IMR-90 (cell line): ENCODE measurements around the gene IQCC. TPM values are rescaled to one million over a fixed set of nuclear protein-coding genes. Genes with fewer than 3 reads are reported as not detected.

Experiments used
- ATAC-seq: fragments of 200-7000 bp; cut with Tn5 transposase; 2 replicates; pipeline ENCODE4 v1.9.1; 2020; ENCODE audit warnings: low read depth, mild to moderate bottlenecking, moderate library complexity
- BruUV-seq: library from RNA; stranded (reverse); fragments of 400-500 nt; replicated peaks from 2 replicates; lab custom pipeline; 2021; lab: Mats Ljungman, UMichigan
- CTCF ChIA-PET: fragments of 300-600 bp; formaldehyde crosslinking; extraction: SDS; loops from one replicate; lab custom pipeline; 2021; ENCODE audit warnings: antibody characterized with exemption; lab: Yijun Ruan, JAX
- POLR2A ChIA-PET: fragments of 300-600 bp; sonication (Branson Sonifier 250); formaldehyde crosslinking; loops from one replicate; lab custom pipeline; 2022; ENCODE audit warnings: antibody characterized with exemption; ENCODE audit not compliant: unreplicated experiment; lab: Charles Lee
- DNase-seq: peaks from one replicate; pipeline ENCODE4 v3.0.0; 2013
- H2AFZ ChIP-seq: replicated peaks from 2 replicates; pipeline ENCODE3; 2013; ENCODE audit warnings: low read length, mild to moderate bottlenecking; ENCODE audit not compliant: poor library complexity
- H2AK5ac ChIP-seq: 2 replicates; pipeline ENCODE4 v1.6.1; 2013; ENCODE audit warnings: low read depth, low read length, inconsistent platforms
- H2AK9ac ChIP-seq: replicated peaks from 2 replicates; pipeline ENCODE3; 2013; ENCODE audit warnings: mild to moderate bottlenecking, low read depth, low read length, moderate library complexity; ENCODE audit not compliant: poor library complexity
- H2BK120ac ChIP-seq: 2 replicates; pipeline ENCODE4 v1.6.1; 2013; ENCODE audit warnings: low read depth, low read length, inconsistent platforms
- H2BK15ac ChIP-seq: 3 replicates; pipeline ENCODE4 v1.6.1; 2013; ENCODE audit warnings: low read depth, low read length, inconsistent platforms
- H2BK20ac ChIP-seq: 2 replicates; pipeline ENCODE4 v1.6.1; 2013; ENCODE audit warnings: low read depth, mild to moderate bottlenecking, inconsistent platforms, low read length, moderate library complexity
- H2BK5ac ChIP-seq: 2 replicates; pipeline ENCODE4 v1.6.1; 2013; ENCODE audit warnings: mild to moderate bottlenecking, low read depth, low read length, inconsistent platforms; ENCODE audit not compliant: poor library complexity, severe bottlenecking
- H3K14ac ChIP-seq: replicated peaks from 2 replicates; pipeline ENCODE4 v1.6.1; 2013; ENCODE audit warnings: low read depth, low read length, inconsistent platforms
- H3K18ac ChIP-seq: 2 replicates; pipeline ENCODE4 v1.6.1; 2013; ENCODE audit warnings: low read depth, low read length, control low read depth
- H3K23ac ChIP-seq: 2 replicates; pipeline ENCODE4 v1.6.1; 2013; ENCODE audit warnings: low read depth, low read length, inconsistent platforms
- H3K27ac ChIP-seq: 2 replicates; pipeline ENCODE4 v1.5.1; 2013; ENCODE audit warnings: mild to moderate bottlenecking, control low read depth, low read length; ENCODE audit not compliant: insufficient read depth
- H3K27me3 ChIP-seq: 2 replicates; pipeline ENCODE4 v1.6.1; 2013; ENCODE audit warnings: low read length; ENCODE audit not compliant: control insufficient read depth, insufficient read depth
- H3K36me3 ChIP-seq: 2 replicates; pipeline ENCODE4 v1.6.1; 2013; ENCODE audit warnings: low read length, mixed read lengths; ENCODE audit not compliant: control insufficient read depth, insufficient read depth
- H3K4ac ChIP-seq: 2 replicates; pipeline ENCODE4 v1.6.1; 2013; ENCODE audit warnings: low read depth, low read length, inconsistent platforms
- H3K4me1 ChIP-seq: 2 replicates; pipeline ENCODE4 v1.6.1; 2013; ENCODE audit warnings: low read length, mixed read lengths; ENCODE audit not compliant: control insufficient read depth, insufficient read depth
- H3K4me2 ChIP-seq: 2 replicates; pipeline ENCODE4 v1.6.1; 2013; ENCODE audit warnings: low read depth, mild to moderate bottlenecking, control low read depth, low read length, moderate library complexity
- H3K4me3 ChIP-seq: 2 replicates; pipeline ENCODE4 v1.5.1; 2013; ENCODE audit warnings: low read depth, mild to moderate bottlenecking, control low read depth, low read length, moderate library complexity; ENCODE audit not compliant: insufficient read depth
- H3K56ac ChIP-seq: 2 replicates; pipeline ENCODE4 v1.6.1; 2013; ENCODE audit warnings: low read length, inconsistent platforms; ENCODE audit not compliant: insufficient read depth; ENCODE audit errors: extremely low read depth
- H3K79me1 ChIP-seq, 2 experiments: 2 replicates each; pipeline ENCODE4 v1.6.1; 2013; ENCODE audit warnings: low read length in 2 of 2, inconsistent platforms in 1 of 2, low read depth in 1 of 2
- H3K9ac ChIP-seq: 2 replicates; pipeline ENCODE4 v1.6.1; 2013; ENCODE audit warnings: low read depth, low read length, control low read depth
- H3K9me1 ChIP-seq: 2 replicates; pipeline ENCODE4 v1.6.1; 2013; ENCODE audit warnings: low read length, inconsistent platforms; ENCODE audit not compliant: insufficient read depth
- H3K9me3 ChIP-seq: 2 replicates; pipeline ENCODE4 v1.6.1; 2013; ENCODE audit warnings: low read length; ENCODE audit not compliant: control insufficient read depth, insufficient read depth
- H4K20me1 ChIP-seq: 2 replicates; pipeline ENCODE4 v1.6.1; 2013; ENCODE audit warnings: low read length, inconsistent platforms; ENCODE audit not compliant: insufficient read depth
- H4K5ac ChIP-seq: 2 replicates; pipeline ENCODE4 v1.6.1; 2013; ENCODE audit warnings: mild to moderate bottlenecking, low read depth, low read length, control low read depth
- H4K8ac ChIP-seq, 2 experiments: 2 replicates each; pipeline ENCODE4 v1.6.1; 2013; ENCODE audit warnings: low read depth in 2 of 2, low read length in 2 of 2, control low read depth in 1 of 2, inconsistent platforms in 1 of 2
- H4K91ac ChIP-seq: 2 replicates; pipeline ENCODE4 v1.6.1; 2013; ENCODE audit warnings: low read depth, low read length, inconsistent platforms; ENCODE audit not compliant: insufficient read depth
- POLR2A ChIP-seq: IDR thresholded peaks from 2 replicates; pipeline ENCODE4 v1.6.1; 2012; ENCODE audit warnings: mild to moderate bottlenecking, low read depth, low read length
- RAD21 ChIP-seq: IDR thresholded peaks from 2 replicates; pipeline ENCODE4 v1.6.1; 2012; ENCODE audit warnings: low read length, improper control_type of control experiment
- WGBS, 2 experiments: methylation state at CpG; one replicate each; pipeline versions ENCODE4 v1.1.5 to v1.1.7; 2013; ENCODE audit warnings: missing lambda C conversion rate in 2 of 2; ENCODE audit not compliant: insufficient read length in 1 of 2; ENCODE audit errors: extremely low coverage in 2 of 2; 5-methylcytosine and 5-hydroxymethylcytosine counted together
- dilution Hi-C: fragments of 300-500 bp; cut with HindIII; formaldehyde crosslinking; loops from one replicate; pipeline ENCODE4 v1.14.3; 2018; ENCODE audit warnings: low sequenced_read_pairs; ENCODE audit not compliant: unreplicated experiment
- in situ Hi-C: fragments of 300-500 bp; cut with MboI; formaldehyde crosslinking; loops from 3 replicates; pipeline ENCODE4 v1.14.3; 2019; ENCODE audit warnings: low sequenced_read_pairs, inconsistent platforms, mixed read lengths
- intact Hi-C: fragments of 100-400 bp; cut with micrococcal nuclease; formaldehyde crosslinking; loops from 2 replicates; pipeline ENCODE4 v1.10.0; 2022
- polyA plus RNA-seq, 3 experiments: library from polyadenylated mRNA; depleted of rRNA; stranded (reverse); fragments of >200 nt; gene quantifications; 2 replicates each; pipeline ENCODE4 v1.2.3, GENCODE V29; 2012; ENCODE audit warnings: low replicate concordance in 1 of 3
- total RNA-seq: library from RNA; depleted of rRNA; stranded (reverse); fragments of >200 nt; gene quantifications from 2 replicates; pipeline ENCODE4 v1.2.3, GENCODE V29; 2012
- TF ChIP-seq, protein P1 (sequence below): fragments of 150-350 bp; IDR thresholded peaks from 2 replicates; pipeline ENCODE4 v1.6.1; 2016; ENCODE audit warnings: low read depth, mild to moderate bottlenecking, low read length, moderate library complexity, borderline replicate concordance

The IQCC gene
- total and polyA plus RNA-seq, 2 of the 4 experiments (the other 2 are of a cell fraction), result 1.6 to 2.2 TPM

DNA sequence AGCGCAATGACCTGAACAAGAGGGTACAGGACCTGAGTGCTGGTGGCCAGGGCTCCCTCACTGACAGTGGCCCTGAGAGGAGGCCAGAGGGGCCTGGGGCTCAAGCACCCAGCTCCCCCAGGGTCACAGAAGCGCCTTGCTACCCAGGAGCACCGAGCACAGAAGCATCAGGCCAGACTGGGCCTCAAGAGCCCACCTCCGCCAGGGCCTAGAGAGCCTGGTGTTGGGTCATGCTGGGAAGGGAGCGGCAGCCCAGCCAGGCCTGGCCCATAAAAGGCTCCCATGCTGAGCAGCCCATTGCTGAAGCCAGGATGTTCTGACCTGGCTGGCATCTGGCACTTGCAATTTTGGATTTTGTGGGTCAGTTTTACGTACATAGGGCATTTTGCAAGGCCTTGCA lies 10.5 kb upstream of the IQCC start:
- H3K23ac ChIP-seq, result no peak overlapping the region
- H2BK15ac ChIP-seq, result no peak overlapping the region
- CTCF ChIA-PET, result no interaction called here
- H4K20me1 ChIP-seq, result peaks cover 23% of the 10 kb centered on the region
- 100% methylated on average over 5 of the region's 6 CpGs; no CpG with 5 or more reads in 1 of the 2 experiments for WGBS, 2 experiments
- no peak overlapping the region for H3K27ac ChIP-seq
- peaks cover 13% of the 10 kb centered on the region; the same call in 1 of the 2 replicates for H3K9me1 ChIP-seq
- no peak overlapping the region for H2AK9ac ChIP-seq
- POLR2A ChIA-PET, result no interaction called here
- H2BK5ac ChIP-seq, result no peak overlapping the region
- no peak overlapping the region for H3K4ac ChIP-seq
- H4K91ac ChIP-seq, result no peak overlapping the region
- peaks cover 80% of the 10 kb centered on the region for H3K36me3 ChIP-seq
- no peak overlapping the region for H4K8ac ChIP-seq
- no peak overlapping the region for H2BK120ac ChIP-seq
- dilution Hi-C loops (no loop called here), intact Hi-C loops (no loop called here), in situ Hi-C loops (no loop called here)
- H3K9ac ChIP-seq, result no peak overlapping the region
- H2AFZ ChIP-seq, result no peak overlapping the region
- H4K5ac ChIP-seq, result no peak overlapping the region
- no peaks in the 10 kb centered on the region for H3K9me3 ChIP-seq
- ATAC-seq, result no peak
- DNase-seq, result no peak
- no peaks in the 10 kb centered on the region for H3K27me3 ChIP-seq
- no peak overlapping the region for H3K4me2 ChIP-seq
- H3K4me1 ChIP-seq, result peaks cover 26% of the 10 kb centered on the region
- H3K79me1 ChIP-seq, result peaks cover 22 to 69% of the 10 kb centered on the region in 2 experiments
- no peak overlapping the region for H3K56ac ChIP-seq
- H3K14ac ChIP-seq, result no peak overlapping the region
- H2AK5ac ChIP-seq, result no peak overlapping the region
- BruUV-seq, result no TSS peak
- 0 out of 2 replicates have a peak, but pooled peaks have one; percentile 5 for TF ChIP-seq POLR2A
- TF ChIP-seq, protein P1, sequence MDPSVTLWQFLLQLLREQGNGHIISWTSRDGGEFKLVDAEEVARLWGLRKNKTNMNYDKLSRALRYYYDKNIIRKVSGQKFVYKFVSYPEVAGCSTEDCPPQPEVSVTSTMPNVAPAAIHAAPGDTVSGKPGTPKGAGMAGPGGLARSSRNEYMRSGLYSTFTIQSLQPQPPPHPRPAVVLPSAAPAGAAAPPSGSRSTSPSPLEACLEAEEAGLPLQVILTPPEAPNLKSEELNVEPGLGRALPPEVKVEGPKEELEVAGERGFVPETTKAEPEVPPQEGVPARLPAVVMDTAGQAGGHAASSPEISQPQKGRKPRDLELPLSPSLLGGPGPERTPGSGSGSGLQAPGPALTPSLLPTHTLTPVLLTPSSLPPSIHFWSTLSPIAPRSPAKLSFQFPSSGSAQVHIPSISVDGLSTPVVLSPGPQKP, result no peak
- TF ChIP-seq RAD21, result no peak
- H2BK20ac ChIP-seq, result no peak overlapping the region
- H3K18ac ChIP-seq, result no peak overlapping the region
- no peak overlapping the region for H3K4me3 ChIP-seq
